Activated CD8-positive, alpha-beta T cell treated with anti-CD3 and anti-CD28 coated beads for 36 hours (primary cell): ENCODE measurements around the gene STOML1. TPM values are rescaled to one million over a fixed set of nuclear protein-coding genes. Genes with fewer than 3 reads are reported as not detected.

ENCODE experiments used
- ATAC-seq: fragments of 200-7000 bp; cut with Tn5 transposase; one replicate; pipeline ENCODE4 v1.10.0; 2021; ENCODE audit warnings: mild to moderate bottlenecking, moderate library complexity
- CTCF ChIA-PET: fragments of 350-600 bp; sonication (Branson Sonifier 250); formaldehyde crosslinking; loops from one replicate; lab custom pipeline; 2021; ENCODE audit warnings: antibody characterized with exemption; lab: Charles Lee
- POLR2A ChIA-PET: fragments of 350-600 bp; sonication (Branson Sonifier 250); formaldehyde crosslinking; loops from one replicate; lab custom pipeline; 2021; ENCODE audit warnings: antibody characterized with exemption; lab: Charles Lee
- DNase-seq: peaks from one replicate; pipeline ENCODE4 v3.0.0-alpha.2; 2020
- H3K27ac Mint-ChIP-seq: one replicate; pipeline ENCODE4 v1.8.0; 2021; ENCODE audit warnings: mild to moderate bottlenecking, mixed read lengths
- H3K27me3 Mint-ChIP-seq: one replicate; pipeline ENCODE4 v1.8.0; 2021; ENCODE audit warnings: mixed read lengths
- H3K36me3 Mint-ChIP-seq: one replicate; pipeline ENCODE4 v1.8.0; 2021; ENCODE audit warnings: low read depth, mixed read lengths
- H3K4me1 Mint-ChIP-seq: one replicate; pipeline ENCODE4 v1.8.0; 2021; ENCODE audit warnings: low read depth, mixed read lengths
- H3K4me3 Mint-ChIP-seq: one replicate; pipeline ENCODE4 v1.8.0; 2021; ENCODE audit warnings: mild to moderate bottlenecking, moderate library complexity, mixed read lengths
- H3K9me3 Mint-ChIP-seq: one replicate; pipeline ENCODE4 v1.8.0; 2021; ENCODE audit warnings: mixed read lengths
- CTCF ChIP-seq: fragments of 200-600 bp; IDR thresholded peaks from one replicate; pipeline ENCODE4 v1.8.0; 2022; ENCODE audit warnings: antibody characterized with exemption, mild to moderate bottlenecking
- intact Hi-C: fragments of 100-400 bp; cut with micrococcal nuclease; formaldehyde crosslinking; loops from one replicate; pipeline ENCODE4 v1.10.0; 2022
- total RNA-seq, 2 experiments: library from RNA; stranded (reverse); gene quantifications; one replicate each; pipeline ENCODE4 v1.2.3, GENCODE V29; 2021

The STOML1 gene
- total RNA-seq, 2 experiments from 2014 or later, result 5.2 to 6.5 TPM

- H3K9me3 Mint-ChIP-seq, result no peaks in the 10 kb centered on the region
- DNase-seq (no peak), ATAC-seq (no peak)
- H3K27me3 Mint-ChIP-seq, result no peaks in the 10 kb centered on the region
- TF ChIP-seq CTCF, result no peak
- intact Hi-C loops, result no loop called here
- ChIA-PET CTCF (interaction anchor here (0.8 to 5.2 kb wide), 5 partner anchors 9 to 67 kb away, joined by 3 to 34 read pairs (median 9); no protein-coding TSS in a partner anchor), POLR2A (interaction anchor here (1.1 kb wide), 1 partner anchor 29 kb away, joined by 3 read pairs; no protein-coding TSS in a partner anchor)
- H3K36me3 Mint-ChIP-seq, result peaks cover 22% of the 10 kb centered on the region
- no peaks in the 10 kb centered on the region for H3K4me1 Mint-ChIP-seq
- no peak overlapping the region for H3K4me3 Mint-ChIP-seq
- H3K27ac Mint-ChIP-seq, result no peak overlapping the region
These were observed 46.9 kb upstream of the STOML1 start for GRCh38 chr15:74038707-74039655.

- no peaks in the 10 kb centered on the region for H3K4me1 Mint-ChIP-seq
- ATAC-seq, result no peak
- intact Hi-C loops, result no loop called here
- no peak for DNase-seq
- H3K27ac Mint-ChIP-seq, result no peak overlapping the region
- ChIA-PET POLR2A (interaction anchor here (0.7 kb wide), 1 partner anchor 23 kb away, joined by 3 read pairs; no protein-coding TSS in a partner anchor), CTCF (interaction anchor here (0.8 to 5.2 kb wide), 7 partner anchors 10 to 65 kb away, joined by 3 to 34 read pairs (median 4); partner anchors contain the start of gene PML)
- no peak for TF ChIP-seq CTCF
- no peak overlapping the region for H3K4me3 Mint-ChIP-seq
- H3K36me3 Mint-ChIP-seq, result peaks cover 23% of the 10 kb centered on the region
- H3K9me3 Mint-ChIP-seq, result no peaks in the 10 kb centered on the region
- H3K27me3 Mint-ChIP-seq, result no peaks in the 10 kb centered on the region
These were observed 45.3 kb upstream of the STOML1 start for GRCh38 chr15:74037171-74038117.

- Mint-ChIP-seq H3K27ac (no peak overlapping the region), H3K27me3 (no peaks in the 10 kb centered on the region), H3K4me3 (no peak overlapping the region), H3K36me3 (peaks cover 23% of the 10 kb centered on the region), H3K4me1 (no peaks in the 10 kb centered on the region), H3K9me3 (no peaks in the 10 kb centered on the region)
- ATAC-seq, result no peak
- no peak for TF ChIP-seq CTCF
- POLR2A ChIA-PET, result interaction anchor here (0.7 kb wide), 1 partner anchor 24 kb away, joined by 3 read pairs; no protein-coding TSS in a partner anchor
- intact Hi-C loops, result no loop called here
- CTCF ChIA-PET, result interaction anchor here (1.3 to 5.2 kb wide), 5 partner anchors 9 to 64 kb away, joined by 3 to 34 read pairs (median 5); partner anchors contain the start of gene PML
- DNase-seq, result no peak
These were observed 44.4 kb upstream of the STOML1 start for GRCh38 chr15:74036271-74037170.

- ATAC-seq (no peak), DNase-seq (no peak)
- H3K36me3 Mint-ChIP-seq, result peaks cover 23% of the 10 kb centered on the region
- ChIA-PET CTCF (interaction anchor here (4.6 to 5.2 kb wide), 2 partner anchors 13 to 63 kb away, joined by 32 to 34 read pairs; no protein-coding TSS in a partner anchor), POLR2A (no interaction called here)
- no peaks in the 10 kb centered on the region for H3K4me1 Mint-ChIP-seq
- intact Hi-C loops, result no loop called here
- TF ChIP-seq CTCF, result no peak
- no peaks in the 10 kb centered on the region for H3K27me3 Mint-ChIP-seq
- no peaks in the 10 kb centered on the region for H3K9me3 Mint-ChIP-seq
- no peak overlapping the region for H3K4me3 Mint-ChIP-seq
- no peak overlapping the region for H3K27ac Mint-ChIP-seq
These were observed 43.3 kb upstream of the STOML1 start for GRCh38 chr15:74035121-74036017.
